Uterus (tissue), 2 donors: ENCODE measurements around the gene KIF18B.

ENCODE experiments used
- CTCF ChIP-seq, 4 experiments: fragments of 200-600 bp in 2 of 4; fragments of 450-650 bp in 2 of 4; sonication (generic) in 2 of 4; IDR thresholded peaks; one replicate each; pipeline ENCODE4 v1.5.1; 2016 to 2019; ENCODE audit warnings: antibody characterized with exemption in 4 of 4, mild to moderate bottlenecking in 2 of 4, moderate library complexity in 1 of 4
- POLR2A ChIP-seq, 2 donors: fragments of 450-650 bp; IDR thresholded peaks; one replicate each; pipeline ENCODE4 v1.6.1; 2016; ENCODE audit warnings: antibody characterized with exemption in 2 of 2, mild to moderate bottlenecking in 1 of 2, moderate library complexity in 1 of 2

DNA sequence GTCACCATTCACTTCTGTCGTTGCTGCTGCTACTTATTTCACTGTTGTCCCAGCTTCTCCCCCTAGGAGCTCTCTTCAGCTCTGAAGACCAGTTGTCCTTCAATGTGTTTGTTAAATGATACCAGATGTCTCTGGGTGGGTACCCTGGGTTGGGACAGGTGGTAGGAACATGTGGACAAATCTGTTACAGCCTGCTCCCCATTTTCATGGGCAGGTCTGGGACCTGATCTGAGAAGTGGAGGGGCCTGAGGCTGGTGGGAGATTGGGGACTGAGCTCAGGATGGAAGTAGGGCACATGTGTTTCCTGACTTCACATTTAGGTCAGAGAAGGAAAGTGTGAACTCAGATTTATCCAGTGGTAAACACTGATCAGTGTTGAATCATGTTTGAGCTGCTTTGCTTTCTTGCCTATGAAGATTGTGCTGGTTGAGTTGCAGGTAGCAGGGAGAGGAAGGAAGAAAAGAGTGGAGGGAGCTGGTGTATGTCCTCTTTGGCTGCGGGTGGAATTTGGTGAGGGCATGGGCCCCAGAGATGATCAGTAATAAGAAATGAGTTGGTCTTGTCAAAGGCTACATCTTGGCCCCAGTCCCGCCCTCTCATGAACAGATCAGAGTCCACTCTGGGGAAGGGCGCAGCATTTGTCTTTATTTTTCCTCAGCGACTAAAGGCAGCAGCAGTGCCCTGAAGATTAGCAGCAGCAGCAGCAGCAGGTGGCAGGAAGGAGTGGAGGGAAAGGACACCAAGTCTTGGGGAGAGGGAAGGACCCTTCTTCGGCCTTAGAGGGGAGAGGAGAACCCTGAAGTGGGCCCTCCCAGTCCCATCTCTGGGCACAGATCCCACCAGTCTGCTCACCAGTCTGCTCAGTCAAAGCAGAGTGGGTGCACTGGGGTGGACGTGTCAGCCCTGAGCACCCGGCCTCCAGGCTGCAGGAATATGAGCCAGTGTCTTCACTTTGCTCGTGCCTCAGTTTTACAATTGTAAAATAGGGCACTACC, 42.3 kb downstream of the KIF18B start:
- TF ChIP-seq CTCF (IDR thresholded peaks at IDR 0.05) = no peak
- no peak for TF ChIP-seq POLR2A (IDR thresholded peaks at IDR 0.05)
